Measurements from ENCODE around the gene ZNRD2. TPM values are rescaled to one million over a fixed set of nuclear protein-coding genes. Genes with fewer than 3 reads are reported as not detected.
"Not testable (repeated sequence)": the region's sequence is repeated elsewhere in the genome, so short reads cannot be mapped to it uniquely, and the experiment has no call there.

The ZNRD2 gene
- polyA plus RNA-seq, 1 donor: 61.4 TPM

DNA sequence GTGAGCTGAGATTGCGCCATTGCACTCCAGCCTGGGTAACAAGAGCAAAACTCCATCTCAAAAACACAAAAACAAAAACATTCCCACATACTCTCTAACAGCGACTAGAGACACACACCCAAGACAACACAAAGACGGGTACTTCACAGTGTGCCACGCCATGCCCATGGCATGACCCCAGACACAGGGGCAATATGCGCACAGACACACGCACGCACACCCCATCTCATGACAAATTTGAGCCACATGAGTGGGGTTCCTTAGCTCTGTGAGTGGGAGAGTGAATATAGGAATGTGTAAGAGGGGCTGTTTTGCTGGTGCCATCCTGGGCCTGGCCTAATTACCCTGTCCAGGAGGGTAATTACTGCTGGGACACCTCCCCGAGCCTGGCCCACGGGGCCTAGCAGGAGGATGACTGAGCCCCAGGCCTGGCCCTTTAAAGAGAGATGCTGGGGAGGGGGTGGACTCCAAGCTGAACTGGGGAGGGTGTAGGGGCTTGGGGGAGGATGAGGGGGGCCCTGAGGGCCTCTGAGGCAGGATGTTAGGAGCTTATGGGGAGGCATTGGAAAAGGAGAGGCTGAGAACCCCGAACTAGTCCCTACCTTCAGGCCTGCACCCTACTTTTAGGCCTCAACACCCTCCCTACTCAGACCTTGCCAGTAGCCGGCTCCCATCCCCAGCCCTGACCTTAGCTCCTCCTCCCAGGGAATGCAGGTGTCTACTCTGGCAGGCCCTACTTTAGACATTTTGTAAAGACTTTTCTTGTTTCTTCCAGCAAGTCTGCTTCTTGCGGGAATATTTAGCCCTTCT lies 13.6 kb upstream of the ZNRD2 start:
- DNase-seq: no peak

DNA sequence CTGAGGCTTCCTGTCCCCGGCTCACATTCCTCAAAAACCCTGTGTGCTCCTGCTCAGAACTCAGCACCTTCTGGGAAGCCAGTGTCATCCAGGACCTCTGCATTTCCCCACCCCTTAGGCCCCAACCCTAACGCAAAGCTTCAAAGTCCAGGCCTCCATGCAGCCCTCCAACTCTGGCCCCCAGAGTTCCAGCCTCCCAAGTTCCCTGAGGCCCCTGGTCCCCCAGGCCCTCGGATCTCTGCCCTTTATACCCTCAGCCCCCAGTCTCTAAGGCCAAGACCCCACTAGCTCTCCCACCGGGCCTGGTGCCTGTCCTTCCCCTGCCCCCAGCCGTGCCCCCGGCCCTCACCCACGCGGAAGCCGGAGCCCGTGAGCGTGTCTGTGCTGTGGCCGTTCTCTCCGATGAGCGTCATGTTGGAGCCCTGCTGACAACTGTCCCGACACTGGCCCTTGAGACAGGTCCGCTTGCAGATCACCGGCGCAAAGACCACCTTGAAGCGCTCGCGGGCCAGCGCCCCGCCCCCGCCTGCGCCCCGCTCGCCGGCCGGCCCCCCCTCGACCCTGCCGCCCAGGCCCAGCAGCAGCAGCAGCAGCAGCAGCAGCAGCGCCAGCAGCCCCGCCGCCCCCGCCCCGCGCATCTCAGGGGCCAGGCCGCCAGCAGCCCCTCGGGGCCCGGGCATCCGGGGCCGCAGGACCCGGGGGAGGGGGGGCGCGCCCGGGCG lies 12.8 kb upstream of the ZNRD2 start:
- DNase-seq: no peak

DNA sequence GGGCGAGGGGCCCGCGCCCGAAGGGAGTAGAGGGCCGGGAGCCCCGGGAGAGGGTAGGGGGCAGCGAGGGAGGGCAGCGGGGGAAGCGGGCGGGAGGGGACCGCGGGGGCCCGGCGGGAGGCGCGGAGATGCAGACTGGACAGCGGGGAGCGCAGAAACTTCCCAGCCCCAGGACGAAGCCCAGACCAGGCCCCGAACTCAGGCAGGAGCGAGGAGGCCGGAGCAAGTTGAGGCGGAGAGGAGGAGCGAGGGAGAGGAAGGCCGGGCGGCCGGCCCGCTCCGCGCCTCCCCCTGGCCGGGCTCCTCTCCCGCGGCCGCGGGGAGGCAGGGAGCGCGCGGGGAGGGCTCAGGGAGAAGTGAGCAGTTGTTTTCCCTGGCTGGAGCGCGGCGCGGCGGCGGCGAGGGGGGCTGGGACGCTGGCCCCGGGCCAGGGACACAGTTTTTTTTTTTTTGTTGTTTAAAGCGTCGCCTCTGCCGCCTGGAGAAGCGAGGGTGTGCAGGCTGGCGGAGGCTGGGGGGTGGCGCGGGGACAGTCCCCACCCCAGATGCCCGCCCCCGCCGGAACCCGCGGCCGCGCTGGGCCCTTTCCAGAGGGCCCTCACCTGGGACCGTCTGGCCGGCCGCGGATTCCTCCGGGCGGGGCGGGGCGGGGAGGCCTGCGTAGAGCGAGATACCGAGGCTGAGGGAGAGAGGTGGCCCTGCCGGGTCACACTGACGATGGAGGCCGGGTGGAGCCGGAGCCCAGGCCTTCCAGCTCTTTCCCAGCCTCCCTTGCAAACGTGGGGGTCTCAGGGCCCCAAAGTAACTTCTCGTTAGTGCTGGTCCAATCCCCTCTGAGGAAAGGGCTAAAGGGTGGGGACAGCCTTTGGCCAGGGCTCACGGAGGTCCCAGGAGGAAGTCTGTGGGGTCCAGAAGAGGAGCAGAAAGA lies 12.0 kb upstream of the ZNRD2 start, which contains the start of gene LTBP3:
Gene LTBP3 (minus strand): TSS at position 358 of the 928 bp plus-strand sequence. CDS start 400 bp downstream, outside the sequence.
- DNase-seq: peak; percentile 92

DNA sequence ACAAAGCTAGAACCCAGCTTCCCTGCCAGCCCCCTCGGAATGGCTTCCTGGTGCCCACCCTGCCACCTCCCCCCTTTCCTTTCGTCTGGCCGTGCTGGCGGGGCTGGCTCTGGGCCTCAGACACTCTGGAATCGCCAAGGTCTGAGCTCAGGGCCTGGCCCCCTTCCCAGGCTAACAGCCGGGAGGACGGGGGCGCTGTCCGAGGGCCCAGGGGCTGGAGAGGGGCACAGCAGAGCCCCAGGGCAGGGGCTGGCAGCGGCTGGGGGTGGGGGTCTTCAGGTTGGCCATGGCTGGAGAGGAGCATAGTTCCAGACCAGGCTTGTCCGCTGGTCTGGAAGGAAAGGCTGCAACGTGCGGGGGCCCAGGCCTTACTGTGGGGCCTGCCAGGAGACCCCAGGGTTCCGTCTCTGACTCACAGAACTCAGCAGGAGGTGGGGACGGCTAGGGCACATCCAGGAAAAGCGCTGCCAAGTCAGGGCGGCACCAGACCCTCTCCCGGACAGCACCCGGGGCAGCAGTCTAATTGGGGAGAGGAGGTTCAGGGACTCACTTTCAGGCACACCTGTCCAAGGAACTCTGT lies 11.3 kb upstream of the ZNRD2 start:
- DNase-seq: no peak

DNA sequence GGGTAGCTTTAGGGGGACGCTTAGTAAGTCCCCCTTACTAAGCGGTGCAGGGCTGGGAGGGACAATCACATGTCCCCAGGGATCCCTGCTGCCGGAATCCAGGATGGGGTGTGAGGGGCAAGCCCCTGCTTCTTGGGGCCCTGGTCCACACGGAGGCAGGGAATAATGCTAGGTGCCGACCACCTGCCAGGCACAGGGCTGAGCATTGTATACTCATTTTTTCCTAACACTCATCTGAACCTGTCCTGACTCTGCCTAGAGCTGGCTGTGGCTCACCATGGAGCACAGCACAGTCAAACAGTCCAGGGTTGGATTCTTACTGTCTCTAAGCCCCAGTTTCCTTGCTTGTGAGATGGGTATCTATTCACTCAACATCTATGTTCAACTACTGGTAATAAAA lies 10.7 kb upstream of the ZNRD2 start:
- DNase-seq: no peak

DNA sequence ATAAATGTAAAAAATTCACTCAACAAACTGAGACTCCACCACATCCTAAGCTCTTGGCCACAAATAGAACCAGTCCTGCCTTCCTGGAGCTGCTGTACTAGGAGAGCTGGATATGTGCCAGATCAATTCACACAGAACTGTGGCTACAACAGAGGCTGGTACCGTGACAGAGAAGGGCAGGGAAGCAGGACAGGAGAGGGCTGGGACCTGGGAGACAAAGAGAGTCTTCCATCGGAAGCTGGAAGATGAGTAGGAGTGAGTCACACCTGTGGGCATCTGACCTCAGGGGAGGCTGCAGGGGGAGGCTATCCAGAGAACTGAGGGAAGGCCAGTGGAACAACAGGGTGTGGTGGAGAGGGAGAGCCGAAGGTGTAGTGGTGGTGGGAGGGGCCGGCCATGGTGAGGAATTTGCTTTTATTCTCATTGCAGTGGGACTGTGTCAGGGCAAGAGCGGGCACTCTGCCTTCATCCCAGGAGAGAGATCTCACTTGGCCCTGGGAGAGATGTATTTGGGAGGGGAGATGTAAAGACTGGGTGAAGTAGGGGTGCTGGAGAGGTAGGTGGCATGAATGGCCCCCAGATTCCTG lies 10.2 kb upstream of the ZNRD2 start:
- no peak for DNase-seq

DNA sequence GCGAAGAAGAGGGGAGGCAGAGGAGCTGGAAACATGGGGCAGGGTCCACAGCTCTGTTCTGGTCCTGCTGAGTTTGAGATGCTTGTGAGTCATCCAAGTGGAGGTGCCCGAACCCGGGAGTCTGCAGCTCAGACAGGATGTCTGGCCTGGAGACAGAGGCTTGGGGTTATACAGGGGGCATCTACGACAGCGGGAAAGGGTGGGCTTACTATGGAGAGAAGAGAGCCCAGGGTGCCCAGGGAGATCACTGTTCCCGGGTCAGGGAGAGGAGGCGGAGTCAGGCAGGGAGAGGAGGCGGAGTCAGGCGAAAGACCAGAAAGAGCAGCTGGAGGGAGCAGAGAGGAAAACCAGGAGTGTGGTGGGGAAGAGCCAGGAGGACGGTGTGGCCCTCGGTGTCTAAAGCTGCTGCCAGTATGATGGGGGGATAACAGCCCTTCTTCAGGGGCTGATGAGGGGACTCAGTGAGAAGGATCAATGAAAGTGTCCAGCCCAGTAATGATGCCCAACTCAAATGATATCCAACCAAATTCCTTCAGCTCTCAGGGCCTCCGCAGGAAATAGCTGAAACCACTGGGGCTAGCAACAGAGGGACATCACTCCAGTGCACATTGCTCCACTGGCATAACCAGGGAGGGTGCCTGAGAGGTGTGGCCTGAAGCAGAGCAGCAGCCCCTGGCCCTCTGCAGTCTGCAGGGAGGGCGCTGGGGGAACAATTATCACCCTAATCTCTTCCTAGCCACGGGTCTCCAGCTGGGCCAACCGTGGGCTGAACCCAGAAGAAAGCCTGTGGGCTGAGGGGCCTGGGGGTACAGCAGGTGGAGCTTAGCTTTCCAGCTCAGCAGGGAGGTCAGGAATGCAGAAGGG lies 9.5 kb upstream of the ZNRD2 start:
- no peak for DNase-seq

DNA sequence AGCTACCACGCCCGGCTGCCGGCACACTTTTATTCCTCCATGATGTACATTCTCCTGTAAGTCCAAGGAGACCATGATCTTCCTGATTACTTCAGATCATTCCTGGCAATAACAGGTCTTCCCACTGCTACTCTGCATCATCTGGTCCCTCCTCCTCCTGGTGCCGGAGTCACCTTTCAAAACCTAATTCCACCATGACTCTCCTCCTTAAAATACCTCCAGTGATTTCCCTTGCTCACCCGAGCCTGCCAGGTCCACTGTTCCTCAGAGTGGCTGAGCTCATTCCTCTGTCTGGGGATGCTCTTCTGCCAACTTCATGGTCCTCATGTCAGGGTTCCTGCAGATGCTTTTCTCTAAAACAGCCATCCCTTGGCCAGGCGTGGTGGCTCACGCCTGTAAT lies 8.3 kb upstream of the ZNRD2 start:
- no peak for DNase-seq

DNA sequence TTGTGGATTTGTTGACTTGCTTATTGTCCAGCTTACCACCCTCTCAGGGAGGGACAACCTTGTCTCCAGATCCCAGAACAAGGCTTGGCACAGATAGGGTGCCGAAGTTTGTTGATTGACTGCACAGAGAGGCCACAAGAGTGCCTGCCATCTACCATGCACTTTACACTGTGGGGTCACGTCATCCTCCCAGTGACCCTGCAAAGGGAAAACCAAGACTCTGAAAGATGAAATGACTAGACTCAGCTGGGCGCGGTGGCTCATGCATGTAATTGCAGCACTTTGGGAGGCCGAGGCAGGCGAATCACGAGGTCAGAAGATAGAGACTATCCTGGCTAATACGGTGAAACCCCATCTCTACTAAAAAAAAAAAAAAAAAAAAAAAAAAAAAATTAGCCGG lies 7.5 kb upstream of the ZNRD2 start:
- no peak for DNase-seq

DNA sequence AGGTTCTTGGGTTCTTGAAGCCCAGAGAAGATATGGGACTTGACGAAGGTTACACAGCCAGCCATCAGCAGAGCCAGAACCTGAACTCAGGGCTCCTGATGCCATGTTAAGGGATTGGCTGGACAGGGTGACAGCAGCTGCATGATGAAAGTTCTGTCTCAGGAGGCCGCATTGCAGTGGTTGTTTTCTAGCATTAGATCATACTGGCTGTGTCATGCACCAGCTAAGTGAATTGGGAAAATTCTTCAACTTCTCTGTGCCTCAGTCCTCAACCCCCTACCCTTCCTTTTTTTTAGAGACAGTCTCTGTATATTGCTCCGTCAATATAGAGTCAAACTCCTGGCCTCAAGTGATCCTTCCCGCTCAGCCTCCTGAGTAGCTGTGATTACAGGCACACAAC lies 6.7 kb upstream of the ZNRD2 start:
- DNase-seq: no peak

DNA sequence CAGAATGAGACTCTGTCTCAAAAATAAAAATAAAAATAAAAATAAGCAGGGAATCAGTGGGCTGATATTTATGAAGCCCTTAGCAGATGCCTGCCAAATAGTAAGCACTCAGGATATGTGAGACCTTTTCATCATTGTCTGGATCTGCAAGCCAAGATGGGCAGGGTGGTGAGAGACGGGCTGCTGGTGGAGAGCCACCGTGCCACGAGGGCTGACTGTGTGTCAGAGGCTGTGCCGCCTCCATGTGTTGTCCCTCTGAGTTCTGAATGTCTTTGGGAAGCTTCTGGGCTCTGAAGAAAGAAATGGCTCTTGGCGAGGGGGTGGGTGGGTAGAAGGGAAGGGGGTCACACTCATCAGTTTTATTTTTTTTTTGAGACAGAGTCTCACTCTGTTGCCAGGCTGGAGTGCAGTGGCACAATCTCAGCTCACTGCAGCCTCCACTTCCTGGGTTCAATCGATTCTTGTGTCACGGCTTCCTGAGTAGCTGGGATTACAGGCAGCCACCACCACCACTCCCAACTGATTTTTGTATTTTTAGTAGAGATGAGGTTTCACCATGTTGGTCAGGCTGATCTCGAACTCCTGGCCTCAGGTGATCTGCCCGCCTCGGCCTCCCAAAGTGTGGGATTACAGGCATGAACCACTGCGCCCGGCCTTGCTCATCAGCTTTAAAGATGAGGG lies 5.3 kb upstream of the ZNRD2 start:
- not testable (repeated sequence) for DNase-seq

DNA sequence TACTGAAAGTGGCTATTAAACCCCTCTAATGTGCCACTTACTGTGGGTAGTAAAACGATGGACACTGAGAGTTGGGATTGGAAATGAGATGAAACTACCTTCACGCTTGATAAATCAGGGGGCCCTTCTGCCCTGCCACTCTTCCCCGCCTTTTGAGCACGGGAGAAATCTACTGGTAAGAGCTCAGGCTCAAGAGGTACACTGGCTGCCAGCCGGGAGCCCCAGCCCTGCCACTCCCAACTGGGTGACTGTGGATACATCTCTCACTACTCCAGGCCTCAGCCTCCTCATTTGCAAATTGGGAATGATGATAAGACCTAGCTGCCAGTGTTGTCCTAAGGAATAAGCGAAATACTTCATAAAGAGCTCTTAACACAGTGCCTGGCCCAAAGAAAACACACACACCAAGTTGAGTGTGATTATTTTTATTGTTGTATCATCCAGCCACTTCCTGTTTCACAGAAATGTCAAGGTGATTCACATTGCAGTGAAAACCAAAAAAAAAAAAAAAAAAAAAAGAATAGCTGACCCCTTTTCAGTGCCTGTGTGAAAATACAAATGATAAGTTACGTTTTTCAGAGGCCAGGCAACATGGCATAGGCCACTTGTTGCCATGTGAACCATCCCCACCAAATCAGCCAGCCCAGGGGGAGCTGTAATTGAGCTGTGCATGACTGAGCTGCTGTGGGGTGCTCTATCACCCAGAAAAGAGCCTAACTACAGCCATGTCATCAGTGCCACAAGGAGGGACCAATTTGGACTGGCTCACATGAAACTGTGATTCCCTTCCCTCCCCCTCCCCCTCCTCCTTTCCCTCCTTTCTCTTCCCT lies 4.4 kb upstream of the ZNRD2 start:
- DNase-seq: no peak

DNA sequence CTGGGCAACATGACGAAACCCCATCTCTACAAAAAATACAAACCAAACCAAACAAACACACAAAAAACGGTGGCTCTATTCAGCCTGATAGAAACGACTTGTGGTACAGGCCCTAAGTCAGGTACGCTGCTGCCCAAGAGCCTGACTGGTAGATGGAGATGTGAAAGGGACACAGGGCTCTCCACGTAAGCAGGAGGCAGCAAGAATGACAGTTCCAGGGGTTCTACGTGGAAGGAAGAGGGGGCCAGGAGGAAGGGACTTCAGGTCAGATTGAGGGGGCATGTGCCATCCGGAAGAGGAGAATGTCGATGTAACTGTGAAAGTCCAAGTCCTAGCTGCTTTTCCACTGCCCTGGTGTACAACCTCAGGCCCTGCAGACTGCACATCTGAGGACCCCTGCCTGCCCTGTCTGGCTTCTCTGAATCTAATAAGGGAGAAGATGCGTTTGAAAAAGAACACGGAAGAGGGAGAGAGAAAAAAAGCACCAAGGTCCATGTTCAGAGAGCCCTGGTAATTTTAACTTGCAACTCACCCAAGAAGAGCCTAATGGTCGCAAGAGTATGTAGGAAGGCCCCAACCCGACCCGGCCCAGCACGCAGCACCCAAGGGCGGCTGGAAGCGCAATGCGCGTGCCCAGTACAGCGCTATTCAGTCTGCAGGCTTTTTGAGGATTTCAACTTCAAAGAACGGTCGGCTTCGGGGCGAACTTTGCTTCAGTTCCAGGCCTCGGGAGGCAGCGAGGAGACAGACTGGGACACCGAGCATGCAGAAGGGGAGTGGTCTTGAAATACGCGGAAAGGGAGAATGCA lies 909 bp upstream of the ZNRD2 start:
- DNase-seq: no peak

DNA sequence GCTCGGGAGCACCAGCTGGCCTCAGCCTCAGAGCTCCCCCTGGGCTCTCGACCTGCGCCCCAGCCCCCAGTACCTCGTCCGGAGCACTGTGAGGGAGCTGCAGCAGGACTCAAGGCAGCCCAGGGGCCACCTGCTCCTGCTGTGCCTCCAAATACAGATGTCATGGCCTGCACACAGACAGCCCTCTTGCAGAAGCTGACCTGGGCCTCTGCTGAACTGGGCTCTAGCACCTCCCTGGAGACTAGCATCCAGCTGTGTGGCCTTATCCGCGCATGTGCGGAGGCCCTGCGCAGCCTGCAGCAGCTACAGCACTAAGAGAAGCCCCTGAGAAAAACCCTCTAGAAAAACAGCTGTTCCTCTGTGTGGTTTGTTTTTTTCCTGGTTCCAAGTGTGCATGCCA lies 1.1 kb downstream of the ZNRD2 start:
- no peak for DNase-seq

DNA sequence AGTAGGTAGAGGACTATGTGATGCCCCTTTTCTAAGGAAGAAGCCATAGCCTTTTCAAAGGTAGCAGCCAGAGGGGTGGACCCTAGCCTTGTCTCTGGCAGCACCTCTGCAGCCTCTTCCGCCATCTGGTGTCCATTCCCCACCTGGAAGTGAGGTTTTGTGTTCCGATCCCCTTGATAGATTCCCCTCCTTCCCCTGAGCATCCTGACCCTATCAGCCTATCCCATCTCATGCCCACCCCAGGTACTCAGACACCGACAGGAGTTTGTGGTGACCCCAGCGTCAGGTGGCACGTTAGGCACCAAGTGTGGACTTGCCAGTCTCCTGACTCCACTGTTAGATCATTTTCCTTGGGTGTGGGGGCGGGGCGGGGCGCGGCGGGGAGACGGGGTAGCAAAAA lies 1.7 kb downstream of the ZNRD2 start:
- peak; percentile 62 for DNase-seq

DNA sequence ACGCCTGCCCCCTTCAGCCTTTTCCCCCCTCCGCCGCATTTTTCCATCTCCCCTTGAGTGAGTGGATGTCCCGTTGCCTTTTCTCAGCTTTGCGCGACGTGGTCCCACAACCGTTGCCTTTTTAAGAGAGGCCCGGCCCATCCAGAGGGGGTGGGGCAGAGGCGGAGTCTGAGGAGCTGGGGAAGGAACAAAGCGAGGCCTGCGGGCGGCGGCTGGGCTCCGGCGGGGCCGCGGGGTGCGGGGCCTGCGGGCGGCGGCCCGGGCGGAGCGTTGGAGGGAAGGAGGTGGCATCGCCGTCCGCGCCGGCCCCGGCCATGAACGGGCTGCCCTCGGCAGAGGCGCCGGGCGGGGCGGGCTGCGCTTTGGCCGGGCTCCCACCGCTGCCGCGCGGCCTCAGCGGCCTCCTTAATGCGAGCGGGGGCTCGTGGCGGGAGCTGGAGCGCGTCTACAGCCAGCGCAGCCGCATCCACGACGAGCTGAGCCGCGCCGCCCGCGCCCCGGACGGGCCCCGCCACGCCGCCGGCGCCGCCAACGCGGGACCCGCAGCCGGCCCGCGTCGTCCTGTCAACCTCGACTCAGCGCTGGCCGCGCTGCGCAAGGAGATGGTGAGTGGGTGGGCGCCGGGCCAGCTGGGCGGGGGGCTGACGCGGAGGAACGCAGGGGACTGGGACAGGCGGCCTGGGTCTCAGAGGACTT lies 2.2 kb downstream of the ZNRD2 start, which contains the start of gene FAM89B:
Gene FAM89B (plus strand): TSS at position 183 of the 696 bp plus-strand sequence. CDS start 132 bp downstream, at position 315.
- peak; percentile 92 for DNase-seq

DNA sequence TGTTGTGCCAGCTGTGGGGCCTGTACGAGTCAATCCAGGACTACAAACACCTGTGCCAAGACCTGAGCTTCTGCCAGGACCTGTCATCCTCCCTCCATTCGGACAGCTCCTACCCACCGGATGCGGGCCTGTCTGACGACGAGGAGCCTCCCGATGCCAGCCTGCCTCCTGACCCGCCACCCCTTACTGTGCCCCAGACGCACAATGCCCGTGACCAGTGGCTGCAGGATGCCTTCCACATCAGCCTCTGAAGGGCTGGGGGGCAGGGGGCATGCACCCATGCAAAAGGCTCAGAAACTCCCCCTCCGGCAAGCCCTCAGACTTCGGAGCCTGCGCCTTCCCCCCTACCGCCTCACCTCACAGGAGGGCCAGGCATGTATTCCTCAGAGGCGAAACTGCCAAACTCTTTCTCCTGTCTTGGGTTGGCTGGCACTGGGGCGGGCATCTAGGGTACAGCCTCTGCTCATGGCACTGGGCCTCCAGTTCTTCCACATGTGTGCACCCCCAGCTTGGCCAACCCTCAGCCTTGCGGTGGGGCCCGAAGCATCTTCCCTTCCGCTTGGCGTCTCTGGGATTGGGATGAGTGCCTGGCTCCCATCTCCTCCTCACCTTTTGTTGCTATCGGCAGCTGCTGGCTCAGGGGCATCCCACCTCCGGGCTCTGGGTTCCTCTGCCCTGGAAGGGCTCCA lies 3.3 kb downstream of the ZNRD2 start:
- no peak for DNase-seq

Measured in hindlimb muscle (tissue), 1 donor.